Breast epithelium (tissue), 4 donors: ENCODE results near the gene PTCD2. TPM values are rescaled to one million over a fixed set of nuclear protein-coding genes. Genes with fewer than 3 reads are reported as not detected.

ENCODE experiments used
- DNase-seq, 2 donors: peaks; one replicate each; pipeline ENCODE4 v3.0.0-alpha.2; 2019; ENCODE audit warnings: low spot score in 2 of 2
- H3K27ac ChIP-seq, 2 donors: fragments of 200-600 bp; sonication (generic) in 1 of 2; one replicate each; pipeline ENCODE4 v1.5.1; 2016 to 2019; ENCODE audit warnings: mild to moderate bottlenecking in 1 of 2
- H3K27me3 ChIP-seq, 2 donors: fragments of 200-600 bp; sonication (generic) in 1 of 2; one replicate each; pipeline versions ENCODE4 v1.5.1 to v1.6.0; 2017 to 2019; ENCODE audit warnings: control low read depth in 1 of 2, mild to moderate bottlenecking in 1 of 2
- H3K36me3 ChIP-seq: fragments of 200-600 bp; one replicate; pipeline ENCODE4 v1.5.1; 2019
- H3K4me1 ChIP-seq, 2 donors: fragments of 200-600 bp; sonication (generic); one replicate each; pipeline ENCODE4 v1.5.1; 2016 to 2019; ENCODE audit warnings: control low read depth in 1 of 2
- H3K4me3 ChIP-seq, 3 donors: fragments of 200-600 bp; sonication (generic); 1 replicate in 2 of 3; 2 replicates in 1 of 3; pipeline ENCODE4 v1.5.1; 2016 to 2019; ENCODE audit warnings: mild to moderate bottlenecking in 3 of 3, moderate library complexity in 2 of 3
- H3K9me3 ChIP-seq, 2 donors: fragments of 200-600 bp; sonication (generic) in 1 of 2; one replicate each; pipeline ENCODE4 v1.5.1; 2016 to 2019; ENCODE audit warnings: control low read depth in 1 of 2
- CTCF ChIP-seq, 3 donors: fragments of 450-650 bp; IDR thresholded peaks; one replicate each; pipeline ENCODE4 v1.5.1; 2016 to 2017; ENCODE audit warnings: antibody characterized with exemption in 3 of 3, mild to moderate bottlenecking in 3 of 3, moderate library complexity in 3 of 3
- POLR2A ChIP-seq: fragments of 450-650 bp; IDR thresholded peaks from one replicate; pipeline ENCODE4 v1.6.1; 2016; ENCODE audit warnings: antibody characterized with exemption, mild to moderate bottlenecking, moderate library complexity
- POLR2AphosphoS5 ChIP-seq, 3 donors: sonication (generic); formaldehyde crosslinking; IDR thresholded peaks; one replicate each; pipeline ENCODE4 v1.6.1; 2017; ENCODE audit warnings: antibody characterized with exemption in 3 of 3
- intact Hi-C: fragments of 100-400 bp; cut with DNase I; formaldehyde crosslinking; loops from one replicate; pipeline ENCODE4 v1.15.1; 2023; ENCODE audit warnings: low total_unique reads
- total RNA-seq, 3 donors: library from RNA; depleted of rRNA; stranded (reverse); fragments of >200 nt; gene quantifications; one replicate each; pipeline ENCODE4 v1.1.0, GENCODE V29; 2016

The PTCD2 gene
- total RNA-seq, 3 donors from 2014 or later = 5.6 to 10.1 (median 7.5) TPM

GRCh38 chr5:72415616-72416325 lies 95.6 kb downstream of the PTCD2 start:
- Histone ChIP-seq H3K27ac (no peak overlapping the region), H3K9me3 (no peaks in the 10 kb centered on the region)
- intact Hi-C loops = no loop called here

GRCh38 chr5:72417333-72418062 lies 97.3 kb downstream of the PTCD2 start:
- Histone ChIP-seq H3K27me3 (no peaks in the 10 kb centered on the region), H3K4me3 (no peak overlapping the region), H3K9me3 (no peaks in the 10 kb centered on the region), H3K36me3 (no peaks in the 10 kb centered on the region), H3K4me1 (no peaks in the 10 kb centered on the region), H3K27ac (no peak overlapping the region)
- intact Hi-C loops = no loop called here
- DNase-seq = no peak
- TF ChIP-seq CTCF (IDR thresholded peaks at IDR 0.05) (no peak), POLR2A (no peak), POLR2AphosphoS5 (IDR thresholded peaks at IDR 0.05) (no peak)

More at GRCh38 chr5:72415616-72416325, 95.6 kb downstream of the PTCD2 start:
- Histone ChIP-seq H3K4me3 (no peak overlapping the region), H3K36me3 (no peaks in the 10 kb centered on the region), H3K4me1 (no peaks in the 10 kb centered on the region), H3K27me3 (no peaks in the 10 kb centered on the region)
- TF ChIP-seq CTCF (IDR thresholded peaks at IDR 0.05) (no peak), POLR2AphosphoS5 (IDR thresholded peaks at IDR 0.05) (no peak), POLR2A (no peak)
- no peak for DNase-seq

Other genes starting within 250 kb of the PTCD2 start
- gene MAP1B, start 212.9 kb upstream of the PTCD2 start, total RNA-seq = 1,000 to 10,000 TPM in 1 of 3 donors, 100 to 1,000 TPM in 2; 258 to 2,233 (median 271) TPM
- 10 to 100 TPM; 47.8 to 71.3 (median 51.8) TPM for gene MRPS27, start 133 bp upstream of the PTCD2 start, total RNA-seq
- gene ZNF366, start 187.0 kb downstream of the PTCD2 start, total RNA-seq = 1 to 10 TPM; 1.9 to 5.2 (median 2.6) TPM